Adipocyte (in vitro differentiated cells): ENCODE results near the gene GARNL3.

Experiments
- DNase-seq: peaks from one replicate; pipeline ENCODE4 v3.0.0-alpha.2; 2015; ENCODE audit warnings: low read depth
- H3K27me3 ChIP-seq: replicated peaks from 2 replicates; pipeline ENCODE4 v1.7.0; 2013; ENCODE audit warnings: mild to moderate bottlenecking, low read length, moderate library complexity; ENCODE audit not compliant: control insufficient read depth, insufficient read depth
- H3K36me3 ChIP-seq: 2 replicates; pipeline ENCODE4 v1.7.0; 2013; ENCODE audit warnings: low read length, mild to moderate bottlenecking, moderate library complexity; ENCODE audit not compliant: control insufficient read depth, insufficient read depth, severe bottlenecking
- H3K4me1 ChIP-seq: 2 replicates; pipeline ENCODE4 v1.7.0; 2013; ENCODE audit warnings: mild to moderate bottlenecking, low read length, moderate library complexity; ENCODE audit not compliant: control insufficient read depth, insufficient read depth
- H3K4me3 ChIP-seq: 2 replicates; pipeline ENCODE4 v1.7.0; 2013; ENCODE audit warnings: mild to moderate bottlenecking, low read length, moderate library complexity
- H3K9ac ChIP-seq: 2 replicates; pipeline ENCODE4 v1.7.0; 2013; ENCODE audit warnings: mild to moderate bottlenecking, low read length, moderate library complexity
- H3K9me3 ChIP-seq: 2 replicates; pipeline ENCODE4 v1.7.0; 2013; ENCODE audit warnings: mild to moderate bottlenecking, low read length, moderate library complexity; ENCODE audit not compliant: control insufficient read depth

Gene GARNL3

GRCh38 chr9:127224178-127224882 is 40.2 kb upstream of the GARNL3 start:
- peak; percentile 83 for DNase-seq
- Histone ChIP-seq H3K36me3 (no peaks in the 10 kb centered on the region), H3K4me1 (no peaks in the 10 kb centered on the region), H3K9ac (no peak overlapping the region), H3K9me3 (no peaks in the 10 kb centered on the region), H3K27me3 (peaks cover 42% of the 10 kb centered on the region), H3K4me3 (peak overlapping the region; percentile 65)

GRCh38 chr9:127224883-127225739 is 39.5 kb upstream of the GARNL3 start:
- Histone ChIP-seq H3K27me3 (peaks cover 45% of the 10 kb centered on the region), H3K4me3 (peak overlapping the region; percentile 65), H3K4me1 (no peaks in the 10 kb centered on the region), H3K9ac (no peak overlapping the region), H3K36me3 (no peaks in the 10 kb centered on the region), H3K9me3 (no peaks in the 10 kb centered on the region)
- DNase-seq: peak; percentile 99

- Histone ChIP-seq H3K4me1 (no peaks in the 10 kb centered on the region), H3K4me3 (no peak overlapping the region), H3K27me3 (peaks cover 42% of the 10 kb centered on the region), H3K36me3 (no peaks in the 10 kb centered on the region), H3K9me3 (no peaks in the 10 kb centered on the region), H3K9ac (no peak overlapping the region)
- no peak for DNase-seq
These were observed 38.6 kb upstream of the GARNL3 start for GRCh38 chr9:127225801-127226625.

GRCh38 chr9:127229691-127230417 is 34.7 kb upstream of the GARNL3 start:
- H3K36me3 ChIP-seq: no peaks in the 10 kb centered on the region
- no peak overlapping the region for H3K4me3 ChIP-seq
- no peaks in the 10 kb centered on the region for H3K9me3 ChIP-seq
- peaks cover 22% of the 10 kb centered on the region for H3K27me3 ChIP-seq
- DNase-seq: no peak
- peaks cover 6% of the 10 kb centered on the region for H3K4me1 ChIP-seq
- H3K9ac ChIP-seq: no peak overlapping the region

GRCh38 chr9:127231666-127232065 is 32.9 kb upstream of the GARNL3 start:
- DNase-seq: no peak
- peaks cover 32% of the 10 kb centered on the region for H3K27me3 ChIP-seq
- H3K9me3 ChIP-seq: no peaks in the 10 kb centered on the region
- H3K4me1 ChIP-seq: peaks cover 6% of the 10 kb centered on the region
- H3K9ac ChIP-seq: no peak overlapping the region
- H3K4me3 ChIP-seq: no peak overlapping the region
- no peaks in the 10 kb centered on the region for H3K36me3 ChIP-seq

GRCh38 chr9:127232833-127233549 is 31.6 kb upstream of the GARNL3 start:
- Histone ChIP-seq H3K9me3 (no peaks in the 10 kb centered on the region), H3K4me3 (no peak overlapping the region), H3K9ac (no peak overlapping the region), H3K27me3 (peaks cover 30% of the 10 kb centered on the region), H3K36me3 (no peaks in the 10 kb centered on the region), H3K4me1 (peaks cover 6% of the 10 kb centered on the region)
- no peak for DNase-seq

- H3K9me3 ChIP-seq: no peaks in the 10 kb centered on the region
- H3K4me1 ChIP-seq: peaks cover 6% of the 10 kb centered on the region
- peaks cover 32% of the 10 kb centered on the region for H3K27me3 ChIP-seq
- H3K36me3 ChIP-seq: no peaks in the 10 kb centered on the region
- DNase-seq: no peak
- no peak overlapping the region for H3K9ac ChIP-seq
- H3K4me3 ChIP-seq: no peak overlapping the region
These were observed 31.0 kb upstream of the GARNL3 start for GRCh38 chr9:127233550-127233949.

- Histone ChIP-seq H3K4me3 (no peak overlapping the region), H3K36me3 (no peaks in the 10 kb centered on the region), H3K9ac (no peak overlapping the region), H3K4me1 (peaks cover 6% of the 10 kb centered on the region), H3K27me3 (peaks cover 37% of the 10 kb centered on the region), H3K9me3 (no peaks in the 10 kb centered on the region)
- DNase-seq: no peak
These were observed 30.6 kb upstream of the GARNL3 start for GRCh38 chr9:127233989-127234388.

GRCh38 chr9:127237801-127238200 is 26.8 kb upstream of the GARNL3 start:
- Histone ChIP-seq H3K4me3 (no peak overlapping the region), H3K36me3 (no peaks in the 10 kb centered on the region), H3K4me1 (peaks cover 6% of the 10 kb centered on the region), H3K27me3 (peaks cover 35% of the 10 kb centered on the region), H3K9ac (no peak overlapping the region), H3K9me3 (no peaks in the 10 kb centered on the region)
- DNase-seq: no peak

GRCh38 chr9:127241354-127241753 is 23.2 kb upstream of the GARNL3 start:
- no peak overlapping the region for H3K9ac ChIP-seq
- H3K36me3 ChIP-seq: no peaks in the 10 kb centered on the region
- no peaks in the 10 kb centered on the region for H3K9me3 ChIP-seq
- no peak for DNase-seq
- peaks cover 4% of the 10 kb centered on the region for H3K4me1 ChIP-seq
- H3K27me3 ChIP-seq: peaks cover 17% of the 10 kb centered on the region
- no peak overlapping the region for H3K4me3 ChIP-seq
